Nephron (organoid): ENCODE data around the gene HCRTR1.
A peak's percentile ranks its signal among the peaks of the same experiment; 100 is the strongest.

Experiments
- H3K27ac Mint-ChIP-seq, 3 experiments: 2 replicates each; pipeline ENCODE4 v1.8.0; 2020; ENCODE audit warnings: mixed read lengths in 3 of 3, mild to moderate bottlenecking in 2 of 3, moderate library complexity in 1 of 3
- H3K27me3 Mint-ChIP-seq: 2 replicates; pipeline ENCODE4 v1.8.0; 2021; ENCODE audit warnings: low read depth, mild to moderate bottlenecking, moderate library complexity, mixed read lengths
- H3K36me3 Mint-ChIP-seq: 2 replicates; pipeline ENCODE4 v1.8.0; 2020; ENCODE audit warnings: low read depth, mixed read lengths
- H3K4me1 Mint-ChIP-seq: 2 replicates; pipeline ENCODE4 v1.8.0; 2020; ENCODE audit warnings: mixed read lengths
- H3K4me3 Mint-ChIP-seq, 3 experiments: 2 replicates each; pipeline ENCODE4 v1.8.0; 2020; ENCODE audit warnings: mild to moderate bottlenecking in 3 of 3, mixed read lengths in 3 of 3, moderate library complexity in 2 of 3
- H3K9me3 Mint-ChIP-seq: 2 replicates; pipeline ENCODE4 v1.8.0; 2020; ENCODE audit warnings: mixed read lengths
- CTCF ChIP-seq, 3 experiments: fragments of 200-600 bp; sonication (generic); IDR thresholded peaks; one replicate each; pipeline ENCODE4 v1.5.0; 2021; ENCODE audit warnings: antibody characterized with exemption in 3 of 3; ENCODE audit not compliant: unreplicated experiment in 3 of 3

Gene HCRTR1

DNA sequence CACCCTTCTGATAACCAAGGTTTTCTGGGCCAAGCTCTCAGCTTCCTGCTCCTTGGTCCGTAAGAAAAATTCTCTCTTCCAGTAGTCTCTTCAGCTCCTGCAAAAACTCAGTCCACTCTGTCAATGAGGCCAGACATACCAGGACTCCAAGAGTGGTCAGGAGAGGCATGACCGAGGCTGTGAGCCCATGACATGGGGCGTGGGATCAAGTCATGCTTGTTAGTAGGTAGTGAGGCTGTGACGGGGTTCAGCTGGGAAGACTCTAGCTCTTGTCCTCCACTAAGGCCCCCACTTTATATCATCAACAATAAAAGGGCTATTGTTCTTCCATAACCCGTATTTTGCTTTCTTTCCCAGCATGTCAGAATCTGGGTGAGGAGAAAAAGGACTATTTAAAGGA is 10.1 kb upstream of the HCRTR1 start:
- H3K27ac Mint-ChIP-seq = no peak overlapping the region
- H3K27me3 Mint-ChIP-seq = no peaks in the 10 kb centered on the region
- H3K4me3 Mint-ChIP-seq = no peak overlapping the region
- no peaks in the 10 kb centered on the region for H3K36me3 Mint-ChIP-seq
- peaks cover 9% of the 10 kb centered on the region for H3K4me1 Mint-ChIP-seq
- no peaks in the 10 kb centered on the region for H3K9me3 Mint-ChIP-seq
- TF ChIP-seq CTCF (IDR thresholded peaks at IDR 0.05; ENCODE audit: unreplicated experiment in 3 of 3) = no peak

GRCh38 chr1:31609514-31610118 is 7.9 kb upstream of the HCRTR1 start:
- no peaks in the 10 kb centered on the region for H3K9me3 Mint-ChIP-seq
- TF ChIP-seq CTCF (IDR thresholded peaks at IDR 0.05; ENCODE audit: unreplicated experiment in 3 of 3) = no peak
- peaks cover 14% of the 10 kb centered on the region for H3K4me1 Mint-ChIP-seq
- peaks cover 4% of the 10 kb centered on the region for H3K27me3 Mint-ChIP-seq
- H3K4me3 Mint-ChIP-seq = no peak overlapping the region
- no peaks in the 10 kb centered on the region for H3K36me3 Mint-ChIP-seq
- H3K27ac Mint-ChIP-seq = peak overlapping the region; percentile 1 to 27 (median 9)

GRCh38 chr1:31614414-31615005 is 3.0 kb upstream of the HCRTR1 start:
- no peak for TF ChIP-seq CTCF (IDR thresholded peaks at IDR 0.05; ENCODE audit: unreplicated experiment in 3 of 3)

GRCh38 chr1:31615414-31615813 is 2.1 kb upstream of the HCRTR1 start:
- Mint-ChIP-seq H3K27ac (no peak overlapping the region), H3K4me3 (peak overlapping the region; percentile 4 to 29 (median 16)), H3K27me3 (peaks cover 43% of the 10 kb centered on the region), H3K4me1 (peaks cover 16% of the 10 kb centered on the region), H3K9me3 (no peaks in the 10 kb centered on the region), H3K36me3 (no peaks in the 10 kb centered on the region)
- TF ChIP-seq CTCF (IDR thresholded peaks at IDR 0.05; ENCODE audit: unreplicated experiment in 3 of 3) = no peak

More at GRCh38 chr1:31614414-31615005, 3.0 kb upstream of the HCRTR1 start:
- Mint-ChIP-seq H3K36me3 (no peaks in the 10 kb centered on the region), H3K9me3 (no peaks in the 10 kb centered on the region), H3K27me3 (peaks cover 43% of the 10 kb centered on the region), H3K4me1 (peaks cover 23% of the 10 kb centered on the region), H3K4me3 (no peak overlapping the region), H3K27ac (no peak overlapping the region)

DNA sequence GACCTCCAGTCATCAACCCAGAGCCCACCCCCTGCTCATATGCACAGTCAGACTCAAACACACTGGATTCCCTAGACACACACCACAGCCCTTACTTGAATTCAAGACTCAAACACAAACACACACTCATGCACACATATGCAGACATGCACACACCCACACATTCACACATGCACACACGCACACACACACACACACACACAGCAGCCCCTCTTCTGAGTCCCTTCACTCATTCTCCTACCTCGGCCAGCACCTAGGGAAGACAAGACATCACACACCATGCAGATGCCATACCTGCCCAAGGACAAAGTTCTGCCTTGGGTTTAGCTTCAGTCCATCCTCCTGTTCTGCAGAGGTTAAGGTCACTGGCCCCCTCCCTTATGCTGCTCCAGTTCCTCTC is 1.6 kb upstream of the HCRTR1 start:
- Mint-ChIP-seq H3K4me1 (peaks cover 16% of the 10 kb centered on the region), H3K36me3 (no peaks in the 10 kb centered on the region), H3K27me3 (peaks cover 43% of the 10 kb centered on the region), H3K27ac (no peak overlapping the region), H3K4me3 (peak overlapping the region; percentile 4 to 29 (median 16)), H3K9me3 (no peaks in the 10 kb centered on the region)
- no peak for TF ChIP-seq CTCF (IDR thresholded peaks at IDR 0.05; ENCODE audit: unreplicated experiment in 3 of 3)
